CD4-positive, CD25-positive, alpha-beta regulatory T cell (primary cell): Measurements from ENCODE around the gene SIK1. TPM values are rescaled to one million over a fixed set of nuclear protein-coding genes. Genes with fewer than 3 reads are reported as not detected.
"Not testable (repeated sequence)": the region's sequence is repeated elsewhere in the genome, so short reads cannot be mapped to it uniquely, and the experiment has no call there.

Experiments used
- ATAC-seq, 2 donors: fragments of 150-1000 bp; cut with Tn5 transposase; one replicate each; pipeline ENCODE4 v1.10.0; 2021; ENCODE audit warnings: low read depth in 2 of 2, moderate number of reproducible peaks in 2 of 2, moderate library complexity in 1 of 2
- DNase-seq, 3 donors: peaks; one replicate each; pipeline versions ENCODE4 v3.0.0 to v3.0.0-alpha.2; 2012 to 2022; ENCODE audit warnings: mixed read lengths in 1 of 3
- H3K27ac ChIP-seq: one replicate; pipeline ENCODE4 v1.7.0; 2013; ENCODE audit warnings: mild to moderate bottlenecking, low read length; ENCODE audit not compliant: insufficient read depth, poor library complexity, severe bottlenecking
- H3K27me3 ChIP-seq: one replicate; pipeline ENCODE4 v1.7.0; 2013; ENCODE audit warnings: low read length; ENCODE audit not compliant: control insufficient read depth, insufficient read depth
- H3K36me3 ChIP-seq: one replicate; pipeline ENCODE4 v1.7.0; 2013; ENCODE audit warnings: mild to moderate bottlenecking, low read length, moderate library complexity; ENCODE audit not compliant: control insufficient read depth, insufficient read depth
- H3K4me1 ChIP-seq: 2 replicates; pipeline ENCODE4 v1.7.0; 2013; ENCODE audit warnings: mild to moderate bottlenecking, low read length; ENCODE audit not compliant: insufficient read depth, control insufficient read depth, poor library complexity, severe bottlenecking
- H3K4me3 ChIP-seq: one replicate; pipeline ENCODE4 v1.7.0; 2013; ENCODE audit warnings: low read depth, mild to moderate bottlenecking, low read length, moderate library complexity
- H3K9me3 ChIP-seq, 2 experiments: 1 replicate in 1 of 2; 2 replicates in 1 of 2; pipeline ENCODE4 v1.7.0; 2013; ENCODE audit warnings: low read length in 2 of 2, mild to moderate bottlenecking in 1 of 2, moderate library complexity in 1 of 2; ENCODE audit not compliant: control insufficient read depth in 2 of 2
- H3K27ac Mint-ChIP-seq, 3 donors: one replicate each; pipeline ENCODE4 v1.8.0; 2020 to 2022; ENCODE audit warnings: mild to moderate bottlenecking in 3 of 3, mixed read lengths in 3 of 3, moderate library complexity in 2 of 3
- H3K27me3 Mint-ChIP-seq: one replicate; pipeline ENCODE4 v1.8.0; 2022; ENCODE audit warnings: mild to moderate bottlenecking, mixed read lengths
- H3K36me3 Mint-ChIP-seq: one replicate; pipeline ENCODE4 v1.8.0; 2020; ENCODE audit warnings: mixed read lengths
- H3K4me1 Mint-ChIP-seq, 4 donors: one replicate each; pipeline ENCODE4 v1.8.0; 2020 to 2022; ENCODE audit warnings: mixed read lengths in 4 of 4, mild to moderate bottlenecking in 1 of 4
- H3K4me3 Mint-ChIP-seq, 4 donors: one replicate each; pipeline ENCODE4 v1.8.0; 2020 to 2022; ENCODE audit warnings: mild to moderate bottlenecking in 4 of 4, mixed read lengths in 4 of 4, moderate library complexity in 3 of 4
- H3K9me3 Mint-ChIP-seq, 7 donors: one replicate each; pipeline ENCODE4 v1.8.0; 2020 to 2022; ENCODE audit warnings: mixed read lengths in 7 of 7, mild to moderate bottlenecking in 3 of 7, moderate library complexity in 2 of 7
- polyA plus RNA-seq, 4 donors: library from polyadenylated mRNA; unstranded; fragments of 300-500 nt; fragmentation: Illumina TruSeq; gene quantifications; one replicate each; pipeline ENCODE4 v1.2.3, GENCODE V29; 2021
- total RNA-seq: library from RNA; stranded (reverse); gene quantifications from one replicate; pipeline ENCODE4 v1.2.3, GENCODE V29; 2022

Gene SIK1
- total and polyA plus RNA-seq, 5 donors from 2014 or later = 0.06 to 243 (median 0.18) TPM; not detected in 2

- not testable (repeated sequence) for H3K9me3 ChIP-seq, H3K27ac Mint-ChIP-seq, H3K27me3 ChIP-seq, DNase-seq, H3K27ac ChIP-seq, H3K4me1 ChIP-seq, H3K4me1 Mint-ChIP-seq, H3K36me3 ChIP-seq, ATAC-seq, H3K36me3 Mint-ChIP-seq, H3K9me3 Mint-ChIP-seq, H3K4me3 Mint-ChIP-seq, H3K27me3 Mint-ChIP-seq, H3K4me3 ChIP-seq
Measured at GRCh38 chr21:43446277-43446932, 19.5 kb upstream of the SIK1 start.

GRCh38 chr21:43444524-43444923 lies 17.6 kb upstream of the SIK1 start:
- not testable (repeated sequence) for H3K4me3 Mint-ChIP-seq, ATAC-seq, H3K36me3 Mint-ChIP-seq, DNase-seq, H3K27me3 Mint-ChIP-seq, H3K9me3 ChIP-seq, H3K27ac ChIP-seq, H3K36me3 ChIP-seq, H3K9me3 Mint-ChIP-seq, H3K4me3 ChIP-seq, H3K4me1 Mint-ChIP-seq, H3K4me1 ChIP-seq, H3K27me3 ChIP-seq, H3K27ac Mint-ChIP-seq

- not testable (repeated sequence) for H3K9me3 Mint-ChIP-seq, H3K36me3 Mint-ChIP-seq, H3K4me1 ChIP-seq, H3K4me3 ChIP-seq, H3K36me3 ChIP-seq, H3K27ac Mint-ChIP-seq, H3K4me1 Mint-ChIP-seq, H3K9me3 ChIP-seq, H3K27ac ChIP-seq, H3K4me3 Mint-ChIP-seq, H3K27me3 ChIP-seq, ATAC-seq, H3K27me3 Mint-ChIP-seq, DNase-seq
Measured at GRCh38 chr21:43442571-43442970, 15.6 kb upstream of the SIK1 start.

- H3K27me3 ChIP-seq, H3K27ac Mint-ChIP-seq, H3K4me1 ChIP-seq, H3K9me3 Mint-ChIP-seq, DNase-seq, H3K4me3 ChIP-seq, H3K27me3 Mint-ChIP-seq, H3K36me3 ChIP-seq, H3K4me3 Mint-ChIP-seq, H3K27ac ChIP-seq, ATAC-seq, H3K36me3 Mint-ChIP-seq, H3K9me3 ChIP-seq, H3K4me1 Mint-ChIP-seq: not testable (repeated sequence)
Measured at GRCh38 chr21:43440835-43441727, 14.2 kb upstream of the SIK1 start.

GRCh38 chr21:43439316-43440075 lies 12.6 kb upstream of the SIK1 start:
- H3K4me1 ChIP-seq, H3K36me3 Mint-ChIP-seq, H3K27ac Mint-ChIP-seq: not testable (repeated sequence)

GRCh38 chr21:43436272-43436671 lies 9.3 kb upstream of the SIK1 start:
- not testable (repeated sequence) for H3K27me3 ChIP-seq, H3K27me3 Mint-ChIP-seq, H3K9me3 Mint-ChIP-seq, H3K36me3 Mint-ChIP-seq, ATAC-seq, H3K4me1 Mint-ChIP-seq, H3K27ac ChIP-seq, H3K4me3 Mint-ChIP-seq, H3K27ac Mint-ChIP-seq, H3K4me1 ChIP-seq, H3K36me3 ChIP-seq, H3K9me3 ChIP-seq, DNase-seq, H3K4me3 ChIP-seq

More at GRCh38 chr21:43439316-43440075, 12.6 kb upstream of the SIK1 start:
- not testable (repeated sequence) for H3K27ac ChIP-seq, H3K4me1 Mint-ChIP-seq, ATAC-seq, H3K27me3 ChIP-seq, H3K36me3 ChIP-seq, H3K4me3 ChIP-seq, DNase-seq, H3K27me3 Mint-ChIP-seq, H3K9me3 Mint-ChIP-seq, H3K9me3 ChIP-seq, H3K4me3 Mint-ChIP-seq

- not testable (repeated sequence) for H3K4me3 Mint-ChIP-seq
Measured at GRCh38 chr21:43433340-43434136, 6.6 kb upstream of the SIK1 start.

More at GRCh38 chr21:43433340-43434136, 6.6 kb upstream of the SIK1 start:
- H3K36me3 ChIP-seq, DNase-seq, H3K27ac Mint-ChIP-seq, H3K4me1 ChIP-seq, H3K36me3 Mint-ChIP-seq, ATAC-seq, H3K4me1 Mint-ChIP-seq, H3K9me3 Mint-ChIP-seq, H3K4me3 ChIP-seq, H3K27ac ChIP-seq, H3K9me3 ChIP-seq, H3K27me3 ChIP-seq, H3K27me3 Mint-ChIP-seq: not testable (repeated sequence)
